ENCODE measurements around the gene COL4A1. TPM values are rescaled to one million over a fixed set of nuclear protein-coding genes. Genes with fewer than 3 reads are reported as not detected.

COL4A1 gene
- total and polyA plus RNA-seq, 12 donors, result 83.3 to 342 (median 147) TPM

GRCh38 chr13:110293649-110294048 is 13.3 kb downstream of the COL4A1 start:
- Histone ChIP-seq H3K27ac (peak overlapping the region in 9 of 10 donors; percentile 1 to 67 (median 41)), H3K4me1 (peaks cover 22 to 86% (median 62%) of the 10 kb centered on the region in 9 donors), H3K27me3 (peaks cover 0 to 22% (median 0%) of the 10 kb centered on the region in 7 donors), H3K36me3 (peaks cover 0 to 28% (median 0%) of the 10 kb centered on the region in 9 donors), H3K9me3 (no peaks in the 10 kb centered on the region), H3K4me3 (no peak overlapping the region)
- TF ChIP-seq, protein P1, sequence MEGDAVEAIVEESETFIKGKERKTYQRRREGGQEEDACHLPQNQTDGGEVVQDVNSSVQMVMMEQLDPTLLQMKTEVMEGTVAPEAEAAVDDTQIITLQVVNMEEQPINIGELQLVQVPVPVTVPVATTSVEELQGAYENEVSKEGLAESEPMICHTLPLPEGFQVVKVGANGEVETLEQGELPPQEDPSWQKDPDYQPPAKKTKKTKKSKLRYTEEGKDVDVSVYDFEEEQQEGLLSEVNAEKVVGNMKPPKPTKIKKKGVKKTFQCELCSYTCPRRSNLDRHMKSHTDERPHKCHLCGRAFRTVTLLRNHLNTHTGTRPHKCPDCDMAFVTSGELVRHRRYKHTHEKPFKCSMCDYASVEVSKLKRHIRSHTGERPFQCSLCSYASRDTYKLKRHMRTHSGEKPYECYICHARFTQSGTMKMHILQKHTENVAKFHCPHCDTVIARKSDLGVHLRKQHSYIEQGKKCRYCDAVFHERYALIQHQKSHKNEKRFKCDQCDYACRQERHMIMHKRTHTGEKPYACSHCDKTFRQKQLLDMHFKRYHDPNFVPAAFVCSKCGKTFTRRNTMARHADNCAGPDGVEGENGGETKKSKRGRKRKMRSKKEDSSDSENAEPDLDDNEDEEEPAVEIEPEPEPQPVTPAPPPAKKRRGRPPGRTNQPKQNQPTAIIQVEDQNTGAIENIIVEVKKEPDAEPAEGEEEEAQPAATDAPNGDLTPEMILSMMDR (IDR thresholded peaks at IDR 0.05), result no peak
- WGBS, 2 donors, result 7 to 27% methylated on average over 3 of the region's 3 CpGs
- intact Hi-C loops (cut with DNase I), result no loop called here
- peak in 3 of 8 donors; percentile 16 to 57 (median 36) for ATAC-seq
- no peak for DNase-seq

- intact Hi-C loops (cut with DNase I), result no loop called here
- TF ChIP-seq, protein P1 (IDR thresholded peaks at IDR 0.05), result no peak
- DNase-seq (no peak), ATAC-seq (peak in 2 of 8 donors; percentile 10 to 18)
- no peak overlapping the region for H3K4me3 ChIP-seq
- H3K27me3 ChIP-seq, result peaks cover 0 to 16% (median 0%) of the 10 kb centered on the region in 7 donors
- no peaks in the 10 kb centered on the region for H3K9me3 ChIP-seq
- peak overlapping the region in 8 of 10 donors; percentile 1 to 67 (median 45) for H3K27ac ChIP-seq
- WGBS, 2 donors, result 75% methylated on average over 7 of the region's 7 CpGs
- H3K36me3 ChIP-seq, result peaks cover 0 to 34% (median 0%) of the 10 kb centered on the region in 9 donors
- H3K4me1 ChIP-seq, result peaks cover 20 to 84% (median 60%) of the 10 kb centered on the region in 9 donors
Measured at GRCh38 chr13:110293037-110293436, 13.9 kb downstream of the COL4A1 start.

GRCh38 chr13:110291286-110291685 is 15.7 kb downstream of the COL4A1 start:
- Histone ChIP-seq H3K36me3 (peaks cover 0 to 40% (median 0%) of the 10 kb centered on the region in 9 donors), H3K27me3 (no peaks in the 10 kb centered on the region), H3K4me1 (peaks cover 26 to 84% (median 60%) of the 10 kb centered on the region in 9 donors), H3K27ac (peak overlapping the region in 1 of 10 donors; percentile 67), H3K9me3 (no peaks in the 10 kb centered on the region), H3K4me3 (no peak overlapping the region)
- intact Hi-C loops (cut with DNase I), result no loop called here
- TF ChIP-seq, protein P1 (IDR thresholded peaks at IDR 0.05), result no peak
- WGBS, 2 donors, result 90 to 91% methylated on average over 9 of the region's 9 CpGs
- ATAC-seq (no peak), DNase-seq (no peak)

- H3K36me3 ChIP-seq, result peaks cover 0 to 44% (median 0%) of the 10 kb centered on the region in 9 donors
- H3K27ac ChIP-seq, result no peak overlapping the region
- H3K4me3 ChIP-seq, result no peak overlapping the region
- DNase-seq (no peak), ATAC-seq (no peak)
- H3K4me1 ChIP-seq, result peaks cover 30 to 84% (median 62%) of the 10 kb centered on the region in 9 donors
- H3K9me3 ChIP-seq, result no peaks in the 10 kb centered on the region
- 82 to 84% methylated on average over 15 of the region's 15 CpGs for WGBS, 2 donors
- TF ChIP-seq, protein P1 (IDR thresholded peaks at IDR 0.05), result no peak
- H3K27me3 ChIP-seq, result no peaks in the 10 kb centered on the region
- intact Hi-C loops (cut with DNase I), result no loop called here
Measured at GRCh38 chr13:110290826-110291225, 16.1 kb downstream of the COL4A1 start.
